Activated naive CD4-positive, alpha-beta T cell treated with anti-CD3 and anti-CD28 coated beads, Interleukin-2, amount 10 ng/mL, durations not matched to agents 7 days and 5 days (primary cell): ENCODE measurements around the gene MYOZ2.

ENCODE experiments used
- CTCF ChIA-PET: fragments of 350-600 bp; sonication (Branson Sonifier 250); formaldehyde crosslinking; loops from one replicate; lab custom pipeline; 2021; ENCODE audit warnings: antibody characterized with exemption; lab: Charles Lee
- DNase-seq: peaks from one replicate; pipeline ENCODE4 v3.0.0-alpha.2; 2020
- H3K27ac Mint-ChIP-seq: one replicate; pipeline ENCODE4 v1.8.0; 2021; ENCODE audit warnings: mild to moderate bottlenecking, moderate library complexity, mixed read lengths
- H3K27me3 Mint-ChIP-seq: one replicate; pipeline ENCODE4 v1.8.0; 2021; ENCODE audit warnings: mild to moderate bottlenecking, mixed read lengths
- H3K36me3 Mint-ChIP-seq: one replicate; pipeline ENCODE4 v1.8.0; 2021; ENCODE audit warnings: mixed read lengths
- H3K4me1 Mint-ChIP-seq: one replicate; pipeline ENCODE4 v1.8.0; 2021; ENCODE audit warnings: mixed read lengths
- H3K4me3 Mint-ChIP-seq: one replicate; pipeline ENCODE4 v1.8.0; 2021; ENCODE audit warnings: mild to moderate bottlenecking, moderate library complexity, mixed read lengths
- H3K9me3 Mint-ChIP-seq: one replicate; pipeline ENCODE4 v1.8.0; 2021; ENCODE audit warnings: mixed read lengths

MYOZ2 gene

DNA sequence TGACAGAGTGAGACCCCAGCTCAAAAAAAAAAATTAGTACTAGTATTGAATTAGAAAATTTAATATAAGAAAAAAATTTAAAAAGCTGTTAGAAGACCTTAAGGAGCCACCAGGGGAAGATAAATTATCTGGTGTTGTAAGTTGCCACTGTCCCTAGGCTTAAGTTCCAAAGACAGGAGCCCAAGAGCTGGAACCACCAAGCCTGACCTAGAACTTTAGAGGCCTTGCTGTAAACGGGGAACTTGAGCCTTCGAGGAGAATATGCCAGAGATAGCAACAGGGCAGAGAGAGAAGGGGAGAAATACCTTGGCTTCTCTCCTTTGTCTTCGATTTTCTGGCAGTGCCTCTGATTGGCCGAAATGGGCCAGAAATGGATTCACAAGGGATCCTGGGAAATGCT, 85.8 kb downstream of the MYOZ2 start:
- DNase-seq: no peak
- Mint-ChIP-seq H3K27ac (no peak overlapping the region), H3K36me3 (peaks cover 33% of the 10 kb centered on the region), H3K9me3 (peaks cover 4% of the 10 kb centered on the region), H3K27me3 (no peaks in the 10 kb centered on the region), H3K4me3 (no peak overlapping the region), H3K4me1 (no peaks in the 10 kb centered on the region)
- CTCF ChIA-PET: interaction anchor here (1.5 kb wide), 1 partner anchor 17 kb away, joined by 4 read pairs; no protein-coding TSS in a partner anchor

DNA sequence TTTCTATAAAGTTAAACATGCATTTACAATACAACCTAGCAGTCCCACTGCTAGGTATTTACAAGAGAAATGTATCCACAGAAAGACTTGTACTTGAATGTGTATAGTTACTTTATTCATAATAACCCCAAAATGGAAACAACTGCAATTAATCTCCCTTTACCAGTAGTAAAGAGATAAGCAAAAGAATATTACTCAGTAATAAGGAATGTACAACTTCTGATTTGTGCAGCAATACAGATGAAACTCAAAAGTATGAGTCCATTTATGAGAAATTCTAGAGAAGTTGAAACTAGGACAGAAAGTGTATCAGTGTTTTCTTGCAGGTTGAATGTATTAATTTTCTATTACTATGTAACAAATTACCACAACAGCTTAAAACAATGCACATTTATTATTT, 92.1 kb downstream of the MYOZ2 start:
- no peak overlapping the region for H3K27ac Mint-ChIP-seq
- H3K4me3 Mint-ChIP-seq: no peak overlapping the region
- DNase-seq: no peak
- CTCF ChIA-PET: interaction anchor here (1.6 kb wide), 1 partner anchor 14 kb away, joined by 4 read pairs; no protein-coding TSS in a partner anchor
- H3K4me1 Mint-ChIP-seq: no peaks in the 10 kb centered on the region
- H3K36me3 Mint-ChIP-seq: peaks cover 12% of the 10 kb centered on the region
- H3K9me3 Mint-ChIP-seq: peaks cover 2% of the 10 kb centered on the region
- no peaks in the 10 kb centered on the region for H3K27me3 Mint-ChIP-seq

DNA sequence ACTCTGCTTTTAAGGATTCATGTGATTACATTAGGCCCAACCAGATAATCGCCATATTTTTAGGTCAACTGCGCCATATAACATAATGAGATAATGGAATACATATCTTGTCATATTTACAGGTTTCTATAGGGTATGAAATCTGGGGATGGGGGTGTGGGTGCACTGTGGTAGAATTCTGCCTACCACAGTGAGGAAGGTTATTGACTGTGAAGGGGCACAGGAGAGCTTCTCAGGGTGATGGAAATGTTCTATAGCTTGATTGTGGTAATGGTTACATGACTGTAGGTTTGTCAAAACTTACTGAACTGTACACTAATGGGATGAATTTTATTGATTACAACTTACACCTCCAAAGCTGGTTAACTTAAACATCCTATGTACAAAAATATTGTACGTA, 92.8 kb downstream of the MYOZ2 start:
- Mint-ChIP-seq H3K27me3 (no peaks in the 10 kb centered on the region), H3K4me1 (peaks cover 5% of the 10 kb centered on the region), H3K9me3 (peaks cover 2% of the 10 kb centered on the region), H3K4me3 (no peak overlapping the region), H3K27ac (no peak overlapping the region), H3K36me3 (peaks cover 10% of the 10 kb centered on the region)
- no peak for DNase-seq
- CTCF ChIA-PET: interaction anchor here (1.6 kb wide), 1 partner anchor 15 kb away, joined by 4 read pairs; no protein-coding TSS in a partner anchor

DNA sequence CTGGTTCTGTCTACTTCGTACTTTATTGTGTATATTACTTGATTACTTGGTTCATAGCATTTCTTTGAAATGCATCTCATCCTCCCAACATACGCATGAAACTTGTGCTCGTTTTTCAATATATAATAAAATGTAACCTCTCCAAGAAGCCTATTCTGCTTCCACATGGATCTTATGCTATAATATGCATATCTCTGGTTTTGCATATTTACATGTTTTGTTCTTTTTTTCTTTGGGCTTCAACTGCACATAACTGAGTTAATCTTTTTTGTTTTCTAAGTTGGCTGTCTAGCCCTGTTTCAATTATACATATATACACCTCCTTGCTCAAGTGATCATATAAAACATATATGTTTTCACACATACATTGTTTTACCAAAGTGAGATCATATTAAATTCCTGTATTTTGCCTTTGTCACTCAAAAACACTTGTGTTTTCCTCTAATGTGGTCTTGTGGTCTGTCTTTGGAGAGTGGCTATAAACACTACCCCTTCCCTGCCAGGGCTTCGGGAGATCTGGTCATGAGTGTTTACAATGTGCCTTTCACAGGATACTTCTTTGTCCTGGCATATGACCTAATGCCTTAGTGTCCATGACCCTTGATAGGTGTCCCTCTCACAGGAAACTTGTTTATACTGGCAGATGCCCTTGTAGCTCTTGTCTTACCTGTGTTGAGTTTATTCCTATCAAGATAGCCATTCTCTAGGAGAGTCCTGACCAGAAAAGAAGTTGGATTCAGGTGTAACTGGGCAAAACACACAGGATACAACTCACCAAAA, 94.5 kb downstream of the MYOZ2 start:
- peaks cover 14% of the 10 kb centered on the region for H3K4me1 Mint-ChIP-seq
- H3K27me3 Mint-ChIP-seq: no peaks in the 10 kb centered on the region
- peaks cover 2% of the 10 kb centered on the region for H3K9me3 Mint-ChIP-seq
- H3K4me3 Mint-ChIP-seq: no peak overlapping the region
- peaks cover 10% of the 10 kb centered on the region for H3K36me3 Mint-ChIP-seq
- no peak for DNase-seq
- H3K27ac Mint-ChIP-seq: no peak overlapping the region
- CTCF ChIA-PET: no interaction called here

DNA sequence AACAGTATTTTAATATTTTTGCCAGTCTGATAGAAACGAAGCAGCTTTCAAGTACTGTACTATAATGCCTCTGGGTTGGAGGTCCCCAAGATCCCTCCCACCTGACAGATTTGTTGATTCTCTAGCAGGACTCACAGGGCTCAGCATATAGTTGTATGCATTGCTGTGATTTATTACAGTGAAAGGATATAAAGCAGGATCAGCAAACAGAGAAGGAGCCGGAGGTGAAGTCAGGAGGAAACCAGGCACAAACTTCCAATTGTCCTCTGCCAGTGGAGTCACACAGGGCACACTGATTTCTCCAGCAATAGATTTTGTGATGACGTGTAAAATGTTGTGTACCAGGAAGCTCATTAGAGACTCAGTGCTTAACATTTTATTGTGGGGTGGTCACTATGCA, 95.9 kb downstream of the MYOZ2 start:
- H3K4me3 Mint-ChIP-seq: no peak overlapping the region
- H3K9me3 Mint-ChIP-seq: peaks cover 2% of the 10 kb centered on the region
- H3K4me1 Mint-ChIP-seq: peaks cover 20% of the 10 kb centered on the region
- no peak for DNase-seq
- H3K27ac Mint-ChIP-seq: no peak overlapping the region
- H3K36me3 Mint-ChIP-seq: peaks cover 14% of the 10 kb centered on the region
- no peaks in the 10 kb centered on the region for H3K27me3 Mint-ChIP-seq
- CTCF ChIA-PET: no interaction called here

DNA sequence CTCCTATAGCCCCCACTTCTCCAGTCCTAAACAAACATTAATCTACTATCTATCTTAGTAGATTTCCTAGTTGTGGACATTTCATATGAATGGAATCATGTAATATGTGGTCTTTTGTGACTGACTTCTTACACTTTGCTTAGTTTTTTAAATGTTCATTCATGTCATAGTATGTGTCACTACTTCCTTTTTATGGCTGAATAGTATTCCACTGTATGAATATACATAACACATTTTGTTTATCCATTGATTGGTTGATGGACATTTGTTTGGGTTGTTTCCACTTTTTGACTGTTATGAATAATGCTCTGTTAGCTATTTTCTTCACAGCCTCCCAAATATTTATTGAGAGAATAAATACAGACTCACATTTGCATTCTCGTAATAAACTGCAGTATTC, 96.7 kb downstream of the MYOZ2 start:
- H3K4me1 Mint-ChIP-seq: peaks cover 25% of the 10 kb centered on the region
- no peak for DNase-seq
- H3K27ac Mint-ChIP-seq: no peak overlapping the region
- no peaks in the 10 kb centered on the region for H3K27me3 Mint-ChIP-seq
- peaks cover 2% of the 10 kb centered on the region for H3K9me3 Mint-ChIP-seq
- no peak overlapping the region for H3K4me3 Mint-ChIP-seq
- H3K36me3 Mint-ChIP-seq: peaks cover 17% of the 10 kb centered on the region
- CTCF ChIA-PET: no interaction called here

DNA sequence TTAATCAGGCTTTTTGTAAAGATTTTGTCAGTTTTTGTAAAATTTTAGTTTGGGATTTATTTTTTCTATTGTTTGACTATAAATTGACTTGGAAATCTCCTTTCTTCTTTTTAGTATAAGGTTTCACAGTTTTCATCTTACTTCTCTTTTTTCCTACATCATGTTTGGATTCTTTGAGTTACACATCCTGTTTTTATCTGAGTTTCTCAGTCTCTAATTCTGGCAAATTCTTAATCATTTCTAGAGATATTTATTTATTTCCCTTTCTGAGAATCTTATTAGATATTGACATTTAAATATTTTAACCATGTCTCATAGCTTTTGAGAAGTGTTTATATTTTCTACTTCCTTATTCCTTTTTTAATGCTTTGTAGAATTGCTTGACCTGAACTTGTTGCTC, 97.6 kb downstream of the MYOZ2 start:
- peaks cover 19% of the 10 kb centered on the region for H3K36me3 Mint-ChIP-seq
- H3K27ac Mint-ChIP-seq: no peak overlapping the region
- peaks cover 31% of the 10 kb centered on the region for H3K4me1 Mint-ChIP-seq
- H3K27me3 Mint-ChIP-seq: no peaks in the 10 kb centered on the region
- CTCF ChIA-PET: no interaction called here
- H3K9me3 Mint-ChIP-seq: peaks cover 2% of the 10 kb centered on the region
- H3K4me3 Mint-ChIP-seq: no peak overlapping the region
- no peak for DNase-seq

DNA sequence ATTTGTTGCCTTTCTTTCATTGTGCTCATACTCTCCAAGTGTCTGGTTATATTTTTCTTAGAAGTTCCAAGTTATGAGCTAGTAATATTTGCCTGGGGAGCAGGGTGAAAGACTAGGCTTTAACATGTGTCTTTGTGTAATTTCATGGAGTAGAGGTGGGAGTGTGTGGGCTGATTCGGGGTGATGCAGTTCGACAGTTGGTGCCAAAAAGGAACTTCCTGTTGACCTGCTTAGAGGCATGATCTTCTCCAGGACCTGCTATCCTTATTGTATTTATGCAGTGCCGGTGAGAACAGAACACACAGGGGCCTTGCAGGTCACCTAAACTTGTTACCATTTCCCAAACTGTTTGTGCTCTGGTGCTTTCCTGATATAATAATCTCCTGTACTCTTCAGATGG, 98.1 kb downstream of the MYOZ2 start:
- H3K4me3 Mint-ChIP-seq: no peak overlapping the region
- no peak overlapping the region for H3K27ac Mint-ChIP-seq
- peaks cover 2% of the 10 kb centered on the region for H3K9me3 Mint-ChIP-seq
- H3K27me3 Mint-ChIP-seq: no peaks in the 10 kb centered on the region
- CTCF ChIA-PET: no interaction called here
- peaks cover 35% of the 10 kb centered on the region for H3K4me1 Mint-ChIP-seq
- peaks cover 19% of the 10 kb centered on the region for H3K36me3 Mint-ChIP-seq
- DNase-seq: no peak

DNA sequence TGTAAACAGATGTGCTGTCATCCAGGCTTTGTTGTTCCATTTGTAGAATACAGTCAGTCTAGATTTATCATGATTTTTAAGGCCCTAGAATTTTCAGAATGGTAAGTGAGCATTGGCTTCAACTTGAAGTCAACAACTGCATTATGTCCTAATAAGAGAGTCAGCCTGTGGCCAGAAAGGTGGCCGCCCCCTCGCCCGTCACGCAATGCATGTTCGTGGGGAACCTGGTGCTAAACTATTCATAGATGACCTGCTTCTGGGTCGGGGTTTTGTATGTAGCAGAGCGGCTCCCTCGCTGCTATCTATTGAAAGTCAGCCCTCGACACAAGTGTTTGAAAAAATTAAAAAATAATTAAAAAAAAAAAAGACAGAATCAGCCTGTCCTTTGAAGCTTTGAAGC, 101.6 kb downstream of the MYOZ2 start:
- Mint-ChIP-seq H3K4me3 (no peak overlapping the region), H3K4me1 (peaks cover 35% of the 10 kb centered on the region), H3K9me3 (peaks cover 1% of the 10 kb centered on the region), H3K27me3 (no peaks in the 10 kb centered on the region), H3K27ac (no peak overlapping the region), H3K36me3 (peaks cover 20% of the 10 kb centered on the region)
- CTCF ChIA-PET: interaction anchor here (1.2 kb wide), 1 partner anchor 24 kb away, joined by 3 read pairs; no protein-coding TSS in a partner anchor
- no peak for DNase-seq
